Panc1 (cell line): Measurements from ENCODE around the gene SCARB2.

Source experiments
- POLR2AphosphoS5 ChIP-seq: IDR thresholded peaks from 2 replicates; pipeline ENCODE4 v1.6.1; 2012; ENCODE audit warnings: mild to moderate bottlenecking, low read depth, low read length, moderate library complexity
- SIN3A ChIP-seq: IDR thresholded peaks from 2 replicates; pipeline ENCODE4 v1.6.1; 2012; ENCODE audit warnings: low read depth, mild to moderate bottlenecking, low read length, moderate library complexity, borderline replicate concordance; ENCODE audit not compliant: insufficient read depth
- TCF7L2 ChIP-seq: IDR thresholded peaks from 2 replicates; pipeline ENCODE4 v1.6.1; 2011; ENCODE audit warnings: mild to moderate bottlenecking, low read depth, low read length, inconsistent platforms
- TF ChIP-seq, protein P1 (sequence below): fragments of 450-650 bp; IDR thresholded peaks from 2 replicates; pipeline ENCODE4 v1.5.1; 2017; ENCODE audit warnings: mild to moderate bottlenecking
- TF ChIP-seq, protein P2 (sequence below), 2 experiments: IDR thresholded peaks; 2 replicates each; pipeline ENCODE4 v1.6.1; 2011 to 2012; ENCODE audit warnings: low read depth in 2 of 2, control low read depth in 1 of 2, low read length in 1 of 2, mild to moderate bottlenecking in 1 of 2, moderate library complexity in 1 of 2; ENCODE audit not compliant: insufficient read depth in 1 of 2

DNA sequence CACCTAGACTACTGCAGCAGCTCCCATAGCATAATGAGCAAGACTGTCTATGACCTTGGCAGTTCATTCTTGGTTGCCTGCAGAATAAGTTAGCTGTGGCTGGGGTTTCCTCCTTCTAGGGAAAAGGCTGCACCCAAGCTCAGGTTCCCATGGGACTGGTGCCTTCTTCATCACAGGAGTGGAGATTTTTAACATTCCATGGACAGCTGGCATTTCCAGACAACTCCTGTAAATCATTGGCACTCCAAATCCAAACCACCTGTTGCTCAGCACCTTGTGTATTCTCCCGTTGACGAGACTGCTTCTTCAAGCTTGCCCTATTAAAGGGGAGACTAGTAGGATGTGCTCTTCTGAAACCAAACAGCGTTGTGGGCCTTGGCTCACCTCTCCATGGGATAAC is 57.6 kb downstream of the SCARB2 start:
- TF ChIP-seq, protein P1, sequence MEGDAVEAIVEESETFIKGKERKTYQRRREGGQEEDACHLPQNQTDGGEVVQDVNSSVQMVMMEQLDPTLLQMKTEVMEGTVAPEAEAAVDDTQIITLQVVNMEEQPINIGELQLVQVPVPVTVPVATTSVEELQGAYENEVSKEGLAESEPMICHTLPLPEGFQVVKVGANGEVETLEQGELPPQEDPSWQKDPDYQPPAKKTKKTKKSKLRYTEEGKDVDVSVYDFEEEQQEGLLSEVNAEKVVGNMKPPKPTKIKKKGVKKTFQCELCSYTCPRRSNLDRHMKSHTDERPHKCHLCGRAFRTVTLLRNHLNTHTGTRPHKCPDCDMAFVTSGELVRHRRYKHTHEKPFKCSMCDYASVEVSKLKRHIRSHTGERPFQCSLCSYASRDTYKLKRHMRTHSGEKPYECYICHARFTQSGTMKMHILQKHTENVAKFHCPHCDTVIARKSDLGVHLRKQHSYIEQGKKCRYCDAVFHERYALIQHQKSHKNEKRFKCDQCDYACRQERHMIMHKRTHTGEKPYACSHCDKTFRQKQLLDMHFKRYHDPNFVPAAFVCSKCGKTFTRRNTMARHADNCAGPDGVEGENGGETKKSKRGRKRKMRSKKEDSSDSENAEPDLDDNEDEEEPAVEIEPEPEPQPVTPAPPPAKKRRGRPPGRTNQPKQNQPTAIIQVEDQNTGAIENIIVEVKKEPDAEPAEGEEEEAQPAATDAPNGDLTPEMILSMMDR = no peak
- TF ChIP-seq POLR2AphosphoS5 = no peak
- no peak for TF ChIP-seq TCF7L2
- TF ChIP-seq, protein P2, sequence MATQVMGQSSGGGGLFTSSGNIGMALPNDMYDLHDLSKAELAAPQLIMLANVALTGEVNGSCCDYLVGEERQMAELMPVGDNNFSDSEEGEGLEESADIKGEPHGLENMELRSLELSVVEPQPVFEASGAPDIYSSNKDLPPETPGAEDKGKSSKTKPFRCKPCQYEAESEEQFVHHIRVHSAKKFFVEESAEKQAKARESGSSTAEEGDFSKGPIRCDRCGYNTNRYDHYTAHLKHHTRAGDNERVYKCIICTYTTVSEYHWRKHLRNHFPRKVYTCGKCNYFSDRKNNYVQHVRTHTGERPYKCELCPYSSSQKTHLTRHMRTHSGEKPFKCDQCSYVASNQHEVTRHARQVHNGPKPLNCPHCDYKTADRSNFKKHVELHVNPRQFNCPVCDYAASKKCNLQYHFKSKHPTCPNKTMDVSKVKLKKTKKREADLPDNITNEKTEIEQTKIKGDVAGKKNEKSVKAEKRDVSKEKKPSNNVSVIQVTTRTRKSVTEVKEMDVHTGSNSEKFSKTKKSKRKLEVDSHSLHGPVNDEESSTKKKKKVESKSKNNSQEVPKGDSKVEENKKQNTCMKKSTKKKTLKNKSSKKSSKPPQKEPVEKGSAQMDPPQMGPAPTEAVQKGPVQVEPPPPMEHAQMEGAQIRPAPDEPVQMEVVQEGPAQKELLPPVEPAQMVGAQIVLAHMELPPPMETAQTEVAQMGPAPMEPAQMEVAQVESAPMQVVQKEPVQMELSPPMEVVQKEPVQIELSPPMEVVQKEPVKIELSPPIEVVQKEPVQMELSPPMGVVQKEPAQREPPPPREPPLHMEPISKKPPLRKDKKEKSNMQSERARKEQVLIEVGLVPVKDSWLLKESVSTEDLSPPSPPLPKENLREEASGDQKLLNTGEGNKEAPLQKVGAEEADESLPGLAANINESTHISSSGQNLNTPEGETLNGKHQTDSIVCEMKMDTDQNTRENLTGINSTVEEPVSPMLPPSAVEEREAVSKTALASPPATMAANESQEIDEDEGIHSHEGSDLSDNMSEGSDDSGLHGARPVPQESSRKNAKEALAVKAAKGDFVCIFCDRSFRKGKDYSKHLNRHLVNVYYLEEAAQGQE (IDR thresholded peaks at IDR 0.05; ENCODE audit: insufficient read depth in 1 of 2, low read depth in 2 of 2, low read length in 1 of 2) = no peak
- no peak for TF ChIP-seq SIN3A
